Measurements from ENCODE around the gene RAC2. TPM values are rescaled to one million over a fixed set of nuclear protein-coding genes. Genes with fewer than 3 reads are reported as not detected.

The RAC2 gene
- total and polyA plus RNA-seq, 9 of the 15 experiments (the other 6 are each of a cell fraction or from before 2014, with no cell fraction given) = 22.7 to 103 (median 43.3) TPM

DNA sequence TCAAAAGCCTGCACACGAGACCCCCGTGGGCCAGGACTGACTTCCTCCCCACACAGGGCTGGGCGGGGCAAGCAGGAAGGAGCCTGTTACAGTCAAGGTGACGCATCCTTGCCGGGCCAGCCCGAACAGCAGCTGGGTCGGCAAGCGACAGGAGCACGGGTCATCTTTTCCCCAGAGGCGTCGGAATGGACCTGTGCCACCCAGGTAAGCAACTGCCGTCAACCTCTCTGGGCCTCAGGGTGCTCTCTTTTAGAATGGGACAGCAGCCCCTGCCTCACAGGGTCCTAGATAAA, 38.3 kb upstream of the RAC2 start, which contains the start of gene CYTH4 (continued):
- TF ChIP-seq, protein P1, sequence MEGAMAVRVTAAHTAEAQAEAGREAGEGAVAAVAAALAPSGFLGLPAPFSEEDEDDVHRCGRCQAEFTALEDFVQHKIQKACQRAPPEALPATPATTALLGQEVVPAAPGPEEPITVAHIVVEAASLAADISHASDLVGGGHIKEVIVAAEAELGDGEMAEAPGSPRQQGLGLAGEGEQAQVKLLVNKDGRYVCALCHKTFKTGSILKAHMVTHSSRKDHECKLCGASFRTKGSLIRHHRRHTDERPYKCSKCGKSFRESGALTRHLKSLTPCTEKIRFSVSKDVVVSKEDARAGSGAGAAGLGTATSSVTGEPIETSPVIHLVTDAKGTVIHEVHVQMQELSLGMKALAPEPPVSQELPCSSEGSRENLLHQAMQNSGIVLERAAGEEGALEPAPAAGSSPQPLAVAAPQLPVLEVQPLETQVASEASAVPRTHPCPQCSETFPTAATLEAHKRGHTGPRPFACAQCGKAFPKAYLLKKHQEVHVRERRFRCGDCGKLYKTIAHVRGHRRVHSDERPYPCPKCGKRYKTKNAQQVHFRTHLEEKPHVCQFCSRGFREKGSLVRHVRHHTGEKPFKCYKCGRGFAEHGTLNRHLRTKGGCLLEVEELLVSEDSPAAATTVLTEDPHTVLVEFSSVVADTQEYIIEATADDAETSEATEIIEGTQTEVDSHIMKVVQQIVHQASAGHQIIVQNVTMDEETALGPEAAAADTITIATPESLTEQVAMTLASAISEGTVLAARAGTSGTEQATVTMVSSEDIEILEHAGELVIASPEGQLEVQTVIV (CRISPR knock-in tag; IDR thresholded peaks at IDR 0.05; ENCODE audit: borderline replicate concordance) = no peak
- TF ChIP-seq MEF2A (IDR thresholded peaks at IDR 0.05; ENCODE audit: control insufficient read depth, low read depth, low read length) (no peak), ETS2 (tag; IDR thresholded peaks at IDR 0.05; ENCODE audit: borderline replicate concordance, poor library complexity, severe bottlenecking) (no peak), ZBED1 (IDR thresholded peaks at IDR 0.05) (no peak), SOX6 (IDR thresholded peaks at IDR 0.05) (no peak), EGR1 (conservative IDR thresholded peaks at IDR 0.05) (no peak), KDM1A (IDR thresholded peaks at IDR 0.05) (no peak), ZSCAN29 (IDR thresholded peaks at IDR 0.05) (no peak), DNMT1 (IDR thresholded peaks at IDR 0.05) (no peak), BMI1 (IDR thresholded peaks at IDR 0.05; ENCODE audit: low read length) (no peak), DDX20 (tag; IDR thresholded peaks at IDR 0.05; ENCODE audit: low read depth) (no peak), NONO (IDR thresholded peaks at IDR 0.05; ENCODE audit: low read depth in 2 of 2, low read length in 1 of 2) (no peak), ZNF584 (CRISPR knock-in tag; IDR thresholded peaks at IDR 0.05; ENCODE audit: low read depth) (no peak), RHOXF2B (CRISPR knock-in tag; conservative IDR thresholded peaks at IDR 0.05) (no peak), MAFG (tag; conservative IDR thresholded peaks at IDR 0.05) (no peak), HEY1 (CRISPR knock-in tag; IDR thresholded peaks at IDR 0.05; ENCODE audit: borderline replicate concordance) (no peak), SP2 (IDR thresholded peaks at IDR 0.05; ENCODE audit: extremely low read depth, low read depth, low read length, poor library complexity, severe bottlenecking) (no peak), ATF1 (CRISPR knock-in tag; IDR thresholded peaks at IDR 0.05) (no peak), ATF1 (tag; IDR thresholded peaks at IDR 0.05) (no peak), ZBTB7A (IDR thresholded peaks at IDR 0.05; ENCODE audit: borderline replicate concordance, control insufficient read depth, low read depth, low read length) (peak; percentile 30; the same call in 1 of the 2 replicates), ZNF586 (CRISPR knock-in tag; conservative IDR thresholded peaks at IDR 0.05) (no peak), SIN3B (IDR thresholded peaks at IDR 0.05; ENCODE audit: low read depth) (no peak), PRMT5 (CRISPR knock-in tag; IDR thresholded peaks at IDR 0.05) (no peak), FOSL1 (tag; conservative IDR thresholded peaks at IDR 0.05) (0 out of 2 replicates have a peak, but pooled peaks have one; percentile 22), TEAD1 (CRISPR knock-in tag; IDR thresholded peaks at IDR 0.05) (no peak), FOXA3 (CRISPR knock-in tag; conservative IDR thresholded peaks at IDR 0.05 in 1 of 2, IDR thresholded peaks at IDR 0.05 in 1 of 2) (0 out of 4 replicates have a peak, but pooled peaks of 1 of the 2 experiments have one; percentile 35)
- TF ChIP-seq, protein P2, sequence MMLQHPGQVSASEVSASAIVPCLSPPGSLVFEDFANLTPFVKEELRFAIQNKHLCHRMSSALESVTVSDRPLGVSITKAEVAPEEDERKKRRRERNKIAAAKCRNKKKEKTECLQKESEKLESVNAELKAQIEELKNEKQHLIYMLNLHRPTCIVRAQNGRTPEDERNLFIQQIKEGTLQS (IDR thresholded peaks at IDR 0.05) = peak; percentile 43
- TF ChIP-seq, protein P2 (CRISPR knock-in tag; conservative IDR thresholded peaks at IDR 0.05) = no peak

All from K562 (cell line).